HG03108 (cell line): Measurements from ENCODE around the gene CLNK.

Source experiments
- ATAC-seq: cut with Tn5 transposase; IDR thresholded peaks from one replicate; pipeline ENCODE4 v1.9.1; 2021; ENCODE audit warnings: moderate library complexity; ENCODE audit not compliant: unreplicated experiment

CLNK gene

DNA sequence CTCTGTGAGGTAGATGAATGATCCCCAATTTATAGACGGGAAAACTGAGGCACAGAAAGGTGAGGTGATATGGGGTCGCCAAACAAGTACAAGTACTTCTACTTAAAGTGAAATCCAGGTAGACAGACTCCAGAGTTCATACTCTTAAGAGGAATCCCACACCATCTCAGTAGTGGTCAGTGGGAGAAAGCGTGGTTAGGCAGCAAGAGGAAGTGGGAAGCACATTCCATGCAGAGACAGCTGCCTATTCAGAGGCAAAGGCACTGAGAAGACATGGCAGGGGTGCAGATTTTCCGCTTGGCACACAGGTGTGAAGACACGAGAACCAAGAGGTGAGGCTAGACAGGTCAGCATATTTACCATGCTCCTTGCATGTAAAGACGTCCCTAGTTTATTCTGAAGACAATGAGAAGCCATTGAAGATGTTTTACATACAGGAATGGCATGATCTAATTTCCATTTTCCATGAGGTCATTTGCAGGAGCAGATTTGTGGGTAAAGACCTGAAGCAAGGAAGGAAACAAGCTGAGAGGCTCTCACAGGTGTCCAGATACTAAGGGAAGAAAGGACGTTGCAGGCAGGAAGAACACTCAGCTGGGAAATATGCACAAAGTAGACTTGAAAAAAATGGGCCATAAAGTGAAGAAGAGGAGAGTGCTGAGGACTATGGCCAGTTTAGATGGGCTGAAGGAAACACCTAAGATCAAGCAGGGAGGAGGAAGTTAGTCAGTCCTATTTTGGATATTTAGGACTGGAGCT is 17.3 kb upstream of the CLNK start:
- no peak for ATAC-seq

DNA sequence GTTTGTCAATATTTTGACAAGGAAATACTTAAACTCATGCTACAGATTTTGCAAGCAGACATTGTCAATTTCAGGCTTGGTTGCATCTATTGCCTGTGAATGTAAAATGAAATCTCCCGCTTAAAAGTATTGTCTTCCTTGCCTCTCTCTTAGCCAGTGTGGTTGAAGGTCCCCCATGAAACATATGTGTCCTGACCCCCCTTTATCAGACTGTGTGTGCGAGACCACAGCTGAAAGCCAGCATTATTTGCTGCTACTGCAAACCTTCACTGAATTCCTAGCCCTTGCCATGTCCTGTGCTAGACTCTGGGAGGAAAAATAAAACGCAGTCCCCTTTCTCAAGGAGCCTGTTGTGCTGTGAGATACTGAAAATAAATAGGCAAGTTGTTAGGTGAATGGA is 16.6 kb upstream of the CLNK start:
- ATAC-seq: no peak

GRCh38 chr4:10698172-10698571 is 13.6 kb upstream of the CLNK start:
- ATAC-seq: no peak

DNA sequence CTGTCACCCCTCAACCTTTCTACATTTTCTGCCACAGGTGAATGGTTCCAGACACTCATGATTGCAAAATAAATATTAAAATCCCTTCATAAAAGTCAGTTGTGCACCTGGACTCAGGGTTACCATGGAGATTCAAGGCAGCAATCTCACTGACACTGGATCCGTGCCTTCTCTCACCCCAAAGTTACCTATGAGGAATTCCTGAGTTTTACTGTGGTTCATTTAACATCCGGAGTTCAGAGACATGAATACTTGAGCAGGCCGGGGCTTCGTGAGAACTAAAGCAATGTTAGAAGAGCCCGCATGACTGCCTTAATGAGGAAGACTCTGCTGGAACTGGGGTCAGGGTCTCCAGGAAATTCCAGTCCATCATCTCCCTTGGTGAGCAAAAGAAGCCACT is 12.5 kb upstream of the CLNK start:
- no peak for ATAC-seq

- no peak for ATAC-seq
These were observed 11.7 kb upstream of the CLNK start for GRCh38 chr4:10696253-10696652.

GRCh38 chr4:10694828-10695209 is 10.3 kb upstream of the CLNK start:
- ATAC-seq: no peak

GRCh38 chr4:10694151-10694827 is 9.7 kb upstream of the CLNK start:
- no peak for ATAC-seq

DNA sequence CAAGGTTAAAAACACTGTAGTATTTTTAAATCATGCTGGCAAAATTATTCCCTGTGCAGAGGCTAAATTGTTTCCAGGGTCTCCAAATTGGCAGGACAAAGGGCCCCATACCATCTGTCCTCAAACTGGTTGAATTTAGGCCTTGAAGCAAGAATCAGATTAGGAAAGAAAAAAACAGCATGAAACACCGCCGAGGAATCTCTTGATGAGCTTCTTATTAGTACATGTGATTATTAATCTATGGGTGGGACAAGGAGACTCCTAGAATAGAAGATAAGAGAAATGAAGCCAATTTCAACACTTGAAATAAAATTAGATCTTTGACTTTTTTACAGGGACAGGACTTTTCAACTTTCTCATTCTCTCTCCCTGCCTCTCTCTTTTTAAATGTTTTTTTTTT is 7.1 kb upstream of the CLNK start:
- no peak for ATAC-seq

- ATAC-seq: no peak
These were observed 5.8 kb upstream of the CLNK start for GRCh38 chr4:10690185-10690907.

DNA sequence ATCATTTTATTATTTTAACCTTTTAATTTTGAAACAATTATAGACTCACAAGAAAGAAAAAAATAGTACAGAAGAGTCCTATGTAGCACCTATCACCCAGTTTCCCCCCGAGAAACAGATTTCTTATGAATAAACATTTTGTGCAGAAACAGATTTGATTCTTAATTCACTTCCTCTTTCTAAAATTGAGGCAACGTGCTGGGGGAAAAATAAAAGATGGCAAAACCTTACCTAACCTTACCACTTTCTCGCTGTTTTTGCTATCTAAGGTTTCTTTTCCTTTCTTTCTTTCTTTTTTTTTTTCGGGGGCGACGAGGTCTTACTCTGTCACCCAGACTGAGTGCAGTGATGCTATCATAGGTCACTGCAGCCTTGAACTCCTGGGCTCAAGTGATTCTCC is 4.3 kb upstream of the CLNK start:
- no peak for ATAC-seq

DNA sequence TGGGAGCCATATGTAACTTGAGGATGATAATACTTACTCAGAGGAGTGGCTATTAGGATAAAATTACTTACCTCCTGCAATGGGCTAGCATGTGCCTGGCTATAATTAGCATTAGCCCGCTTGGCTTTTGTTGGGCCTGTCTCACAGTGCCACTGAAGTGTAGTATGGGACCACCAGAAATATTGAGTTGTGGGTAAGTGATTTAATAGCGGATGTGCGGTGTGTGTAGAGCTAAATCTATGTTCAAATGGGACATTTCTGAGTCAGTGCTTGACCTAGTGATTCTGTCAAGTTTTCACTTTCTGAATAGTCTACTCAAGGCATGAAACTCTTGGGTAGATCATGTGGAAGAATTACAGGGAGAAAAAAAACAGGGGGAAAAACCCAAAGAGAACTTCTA is 3.5 kb upstream of the CLNK start:
- ATAC-seq: peak; percentile 38

- no peak for ATAC-seq
These were observed 3.0 kb upstream of the CLNK start for GRCh38 chr4:10687526-10687925.

GRCh38 chr4:10682397-10682796 is 2.2 kb downstream of the CLNK start:
- ATAC-seq: no peak

- ATAC-seq: peak; percentile 30
These were observed 6.6 kb downstream of the CLNK start for GRCh38 chr4:10677796-10678497.

GRCh38 chr4:10673817-10674369 is 10.7 kb downstream of the CLNK start:
- peak; percentile 57 for ATAC-seq

DNA sequence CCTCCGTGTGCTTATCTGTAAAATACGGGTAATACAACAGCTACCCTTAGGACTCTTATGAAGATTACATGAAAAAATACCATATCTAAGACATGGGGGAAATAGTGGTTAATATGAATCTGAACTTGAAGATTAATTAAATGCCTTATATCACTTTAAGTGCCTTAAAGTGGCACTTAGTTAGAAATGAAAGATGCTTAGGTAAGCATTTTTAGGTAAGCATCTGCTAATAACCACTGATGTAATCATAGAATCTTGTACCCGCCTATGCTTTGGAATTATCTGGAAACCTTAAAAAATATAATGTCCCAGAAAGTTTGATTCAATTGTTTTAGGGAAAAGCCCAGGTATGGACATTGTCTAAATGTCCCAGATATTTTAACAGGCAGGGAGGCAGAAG is 12.2 kb downstream of the CLNK start:
- ATAC-seq: no peak

GRCh38 chr4:10671799-10672198 is 12.8 kb downstream of the CLNK start:
- no peak for ATAC-seq

DNA sequence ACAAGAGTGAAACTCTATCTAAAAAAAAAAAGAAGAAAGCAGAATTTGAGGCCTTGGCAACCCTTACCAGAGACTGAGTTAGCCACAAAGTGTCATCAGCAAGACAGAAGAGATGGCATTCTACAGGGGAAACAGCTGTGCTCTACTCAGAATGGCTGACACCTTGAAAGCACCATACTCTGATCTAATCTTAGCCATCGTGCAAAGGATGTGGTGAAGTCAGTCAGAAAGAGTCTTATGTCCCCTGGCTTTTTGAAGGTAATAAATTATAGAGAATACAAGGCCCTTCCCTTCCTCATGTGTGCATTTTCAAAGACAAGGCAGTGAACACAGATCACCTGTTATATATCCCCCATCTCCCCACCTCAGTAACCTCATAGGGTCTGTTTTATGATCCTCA is 13.2 kb downstream of the CLNK start:
- ATAC-seq: peak; percentile 91

- ATAC-seq: no peak
These were observed 14.2 kb downstream of the CLNK start for GRCh38 chr4:10670321-10670720.

DNA sequence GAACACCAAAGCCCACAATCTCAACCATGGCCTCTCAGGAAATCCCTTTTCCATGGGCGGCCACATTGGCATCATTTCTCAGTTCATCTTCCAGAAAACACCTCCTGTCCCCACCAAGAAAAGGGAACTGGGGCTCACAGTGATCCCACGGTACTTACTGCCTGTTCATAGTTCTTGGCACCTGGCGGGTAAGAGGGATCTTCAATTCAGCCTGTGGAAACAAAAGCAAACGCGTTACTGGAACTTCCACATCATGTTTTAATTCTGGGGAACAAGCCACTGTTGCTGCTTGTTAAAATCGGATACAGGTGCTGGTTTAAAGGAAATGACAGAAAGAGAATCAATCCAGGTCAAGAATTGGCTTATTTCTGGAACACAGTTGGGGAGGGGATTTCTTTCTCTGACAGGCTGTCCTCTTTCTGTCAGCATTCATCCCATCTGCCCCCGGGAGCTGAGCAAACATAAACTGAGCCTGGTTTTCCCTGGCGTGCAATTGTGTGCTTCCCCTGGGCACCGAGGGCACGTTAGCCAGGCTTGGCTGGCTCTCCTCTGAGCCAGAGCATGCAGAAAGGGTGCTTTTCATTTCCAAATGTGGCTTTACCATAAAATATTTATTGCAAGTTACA is 16.8 kb downstream of the CLNK start:
- ATAC-seq: no peak

- no peak for ATAC-seq
These were observed 18.0 kb downstream of the CLNK start for GRCh38 chr4:10666616-10667015.
